NB4 (cell line): ENCODE measurements around the gene LRP1B.
"Not testable (repeated sequence)": the region's sequence is repeated elsewhere in the genome, so short reads cannot be mapped to it uniquely, and the experiment has no call there.

ENCODE experiments used
- DNase-seq: peaks from one replicate; pipeline ENCODE4 v3.0.0; 2010; ENCODE audit warnings: low read depth
- H3K4me3 ChIP-seq: one replicate; pipeline ENCODE4 v1.5.1; 2011; ENCODE audit warnings: mild to moderate bottlenecking, low read depth, low read length, moderate library complexity
- CTCF ChIP-seq: IDR thresholded peaks from one replicate; pipeline ENCODE4 v1.5.1; 2012; ENCODE audit warnings: low read depth, low read length
- MAX ChIP-seq: IDR thresholded peaks from 2 replicates; pipeline ENCODE4 v1.6.1; 2011; ENCODE audit warnings: low read depth, low read length
- MYC ChIP-seq: IDR thresholded peaks from 2 replicates; pipeline ENCODE4 v1.6.1; 2011; ENCODE audit warnings: low read depth, low read length
- POLR2A ChIP-seq: IDR thresholded peaks from 2 replicates; pipeline ENCODE4 v1.6.1; 2011; ENCODE audit warnings: mild to moderate bottlenecking; ENCODE audit not compliant: insufficient read length; ENCODE audit errors: extremely low read depth

LRP1B gene

GRCh38 chr2:142088058-142088568, 42.7 kb downstream of the LRP1B start:
- TF ChIP-seq MYC (no peak), CTCF (no peak), MAX (no peak), POLR2A (no peak)
- DNase-seq: no peak
- H3K4me3 ChIP-seq: no peak overlapping the region

GRCh38 chr2:142087585-142087984, 43.2 kb downstream of the LRP1B start:
- not testable (repeated sequence) for H3K4me3 ChIP-seq, DNase-seq

DNA sequence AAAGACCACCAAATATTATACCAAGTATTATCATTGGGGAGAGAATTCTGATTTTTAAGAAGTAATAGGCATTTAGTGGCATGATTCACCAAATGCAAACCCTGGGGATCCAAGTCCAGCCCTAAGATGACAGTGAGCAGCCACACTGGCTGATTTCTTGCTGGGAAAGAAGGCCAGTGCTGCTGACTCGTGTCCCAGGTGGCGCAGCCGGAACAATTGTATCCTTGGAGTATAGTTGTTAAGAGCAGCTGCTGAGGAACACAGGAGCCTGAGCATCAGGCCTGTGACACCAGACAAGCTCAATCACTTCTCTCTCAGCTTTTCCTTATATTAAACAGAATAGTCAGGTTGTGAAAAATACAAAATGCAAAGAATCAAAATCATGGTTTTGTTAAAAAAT, 48.4 kb downstream of the LRP1B start:
- TF ChIP-seq MYC (no peak), POLR2A (no peak), MAX (no peak), CTCF (no peak)
- no peak overlapping the region for H3K4me3 ChIP-seq
- no peak for DNase-seq

DNA sequence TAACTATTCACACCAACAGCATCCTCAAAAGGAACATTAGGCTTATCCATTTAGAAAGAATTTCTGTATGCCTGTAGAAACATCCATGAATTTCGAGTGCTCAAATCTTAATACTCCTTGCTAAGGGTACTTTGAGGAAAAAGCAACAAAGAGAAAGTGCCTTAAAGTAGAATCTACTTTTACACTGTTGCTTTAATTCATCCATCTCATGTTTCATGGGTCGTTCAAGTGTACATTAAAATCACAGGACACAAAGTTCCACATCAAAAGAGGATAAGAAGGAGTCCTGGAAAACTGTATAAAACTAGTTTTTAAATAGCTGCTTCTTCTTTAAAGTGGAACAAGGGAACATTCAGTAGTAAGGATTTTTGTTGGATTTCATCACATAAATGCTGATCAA, 54.5 kb downstream of the LRP1B start:
- TF ChIP-seq MAX: no peak
- TF ChIP-seq POLR2A: no peak
- TF ChIP-seq CTCF: no peak
- TF ChIP-seq MYC: no peak
- no peak overlapping the region for H3K4me3 ChIP-seq
- no peak for DNase-seq

- TF ChIP-seq POLR2A (no peak), MYC (no peak), MAX (no peak), CTCF (no peak)
- no peak for DNase-seq
- no peak overlapping the region for H3K4me3 ChIP-seq
These were observed 55.0 kb downstream of the LRP1B start for GRCh38 chr2:142075826-142076225.

- TF ChIP-seq CTCF (no peak), POLR2A (no peak), MAX (no peak), MYC (no peak)
- no peak overlapping the region for H3K4me3 ChIP-seq
These were observed 61.4 kb downstream of the LRP1B start for GRCh38 chr2:142069251-142069888.

More at GRCh38 chr2:142069251-142069888, 61.4 kb downstream of the LRP1B start:
- no peak for DNase-seq
